Thoracic aorta (tissue), 2 donors: ENCODE measurements around the gene DOK6. TPM values are rescaled to one million over a fixed set of nuclear protein-coding genes. Genes with fewer than 3 reads are reported as not detected.

Experiments used
- ATAC-seq: fragments of 150-250 bp; one replicate; pipeline ENCODE4 v1.8.0; 2017; ENCODE audit warnings: low read depth; ENCODE audit not compliant: insufficient number of reproducible peaks, low FRiP score
- DNase-seq: peaks from one replicate; pipeline ENCODE4 v3.0.0-alpha.2; 2020; ENCODE audit warnings: low spot score
- H3K27ac ChIP-seq, 2 donors: fragments of 200-600 bp; sonication (generic); 1 replicate in 1 of 2; 2 replicates in 1 of 2; pipeline ENCODE4 v1.5.1; 2016; ENCODE audit warnings: mild to moderate bottlenecking in 2 of 2, moderate library complexity in 2 of 2
- H3K27me3 ChIP-seq: fragments of 200-600 bp; sonication (generic); replicated peaks from 2 replicates; pipeline ENCODE4 v1.6.0; 2016; ENCODE audit warnings: mild to moderate bottlenecking; ENCODE audit not compliant: insufficient read depth
- H3K36me3 ChIP-seq: fragments of 200-600 bp; sonication (generic); one replicate; pipeline ENCODE4 v1.5.1; 2016
- H3K4me1 ChIP-seq, 2 donors: fragments of 200-600 bp; sonication (generic); 1 replicate in 1 of 2; 2 replicates in 1 of 2; pipeline versions ENCODE4 v1.5.1 to v1.6.0; 2016; ENCODE audit warnings: low read depth in 2 of 2, mild to moderate bottlenecking in 1 of 2; ENCODE audit not compliant: control insufficient read depth in 1 of 2
- H3K4me3 ChIP-seq: fragments of 200-600 bp; sonication (generic); 2 replicates; pipeline ENCODE4 v1.5.1; 2016; ENCODE audit warnings: mild to moderate bottlenecking
- H3K9me3 ChIP-seq: fragments of 200-600 bp; sonication (generic); 2 replicates; pipeline ENCODE4 v1.5.1; 2016
- total RNA-seq, 2 donors: library from RNA; depleted of rRNA; stranded (reverse); fragments of >200 nt; gene quantifications; one replicate each; pipeline versions ENCODE4 v1.1.0 to v1.2.3, GENCODE V29; 2016
- TF ChIP-seq, protein P1 (sequence below): fragments of 200-600 bp; sonication (generic); IDR thresholded peaks from one replicate; pipeline ENCODE4 v1.5.1; 2019; ENCODE audit warnings: antibody characterized with exemption

DOK6 gene
- total RNA-seq, 2 donors from 2014 or later = 2.0 to 2.1 TPM

DNA sequence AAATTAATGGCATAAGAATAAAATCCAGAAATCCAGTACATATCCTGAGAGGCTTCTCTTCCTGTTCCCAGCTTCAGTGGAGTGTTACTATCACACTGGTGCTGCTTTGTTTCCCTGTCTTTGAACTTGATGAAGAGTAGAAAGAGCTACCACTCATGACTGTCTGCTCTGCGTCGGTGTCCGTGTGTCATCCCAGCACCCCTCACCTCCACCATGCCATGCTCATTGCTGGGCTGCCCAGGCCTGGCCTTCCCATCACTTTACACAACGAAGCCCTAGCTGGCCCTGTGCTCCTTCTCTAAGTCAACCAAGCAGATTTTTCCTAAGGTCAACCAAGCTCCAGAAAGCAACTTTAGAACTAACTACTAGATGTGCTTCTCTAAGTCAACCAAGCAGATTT lies 215.4 kb downstream of the DOK6 start:
- ATAC-seq = no peak
- TF ChIP-seq, protein P1, sequence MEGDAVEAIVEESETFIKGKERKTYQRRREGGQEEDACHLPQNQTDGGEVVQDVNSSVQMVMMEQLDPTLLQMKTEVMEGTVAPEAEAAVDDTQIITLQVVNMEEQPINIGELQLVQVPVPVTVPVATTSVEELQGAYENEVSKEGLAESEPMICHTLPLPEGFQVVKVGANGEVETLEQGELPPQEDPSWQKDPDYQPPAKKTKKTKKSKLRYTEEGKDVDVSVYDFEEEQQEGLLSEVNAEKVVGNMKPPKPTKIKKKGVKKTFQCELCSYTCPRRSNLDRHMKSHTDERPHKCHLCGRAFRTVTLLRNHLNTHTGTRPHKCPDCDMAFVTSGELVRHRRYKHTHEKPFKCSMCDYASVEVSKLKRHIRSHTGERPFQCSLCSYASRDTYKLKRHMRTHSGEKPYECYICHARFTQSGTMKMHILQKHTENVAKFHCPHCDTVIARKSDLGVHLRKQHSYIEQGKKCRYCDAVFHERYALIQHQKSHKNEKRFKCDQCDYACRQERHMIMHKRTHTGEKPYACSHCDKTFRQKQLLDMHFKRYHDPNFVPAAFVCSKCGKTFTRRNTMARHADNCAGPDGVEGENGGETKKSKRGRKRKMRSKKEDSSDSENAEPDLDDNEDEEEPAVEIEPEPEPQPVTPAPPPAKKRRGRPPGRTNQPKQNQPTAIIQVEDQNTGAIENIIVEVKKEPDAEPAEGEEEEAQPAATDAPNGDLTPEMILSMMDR = no peak

DNA sequence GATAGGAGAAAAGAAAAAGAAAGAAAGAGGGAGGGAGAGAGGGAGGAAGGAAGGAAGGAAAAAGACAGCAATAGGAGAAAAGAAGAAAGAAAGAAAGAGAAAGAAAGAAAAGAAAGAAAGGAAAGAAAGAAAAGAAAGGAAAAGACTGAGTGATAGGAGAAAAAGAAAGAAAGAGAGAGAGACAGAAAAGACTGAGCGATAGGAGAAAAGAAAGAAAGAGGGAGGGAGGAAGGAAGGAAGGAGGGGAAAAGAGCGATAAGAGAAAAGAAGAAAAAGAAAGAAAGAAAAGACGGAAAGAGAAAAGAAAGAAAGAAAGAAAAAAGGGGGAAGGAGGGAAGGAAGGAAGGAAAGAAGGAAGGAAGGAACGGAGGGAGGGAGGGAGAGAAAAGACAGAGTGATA lies 216.7 kb downstream of the DOK6 start:
- Histone ChIP-seq H3K9me3 (no peaks in the 10 kb centered on the region), H3K4me3 (no peak overlapping the region), H3K27me3 (no peaks in the 10 kb centered on the region), H3K27ac (no peak overlapping the region), H3K36me3 (no peaks in the 10 kb centered on the region), H3K4me1 (no peaks in the 10 kb centered on the region)
- TF ChIP-seq, protein P1 = no peak
- no peak for ATAC-seq
- DNase-seq = no peak

More for the DNA sequence above, 215.4 kb downstream of the DOK6 start:
- Histone ChIP-seq H3K36me3 (no peaks in the 10 kb centered on the region), H3K4me3 (no peak overlapping the region), H3K4me1 (no peaks in the 10 kb centered on the region), H3K27me3 (no peaks in the 10 kb centered on the region), H3K27ac (no peak overlapping the region), H3K9me3 (no peaks in the 10 kb centered on the region)
- no peak for DNase-seq

DNA sequence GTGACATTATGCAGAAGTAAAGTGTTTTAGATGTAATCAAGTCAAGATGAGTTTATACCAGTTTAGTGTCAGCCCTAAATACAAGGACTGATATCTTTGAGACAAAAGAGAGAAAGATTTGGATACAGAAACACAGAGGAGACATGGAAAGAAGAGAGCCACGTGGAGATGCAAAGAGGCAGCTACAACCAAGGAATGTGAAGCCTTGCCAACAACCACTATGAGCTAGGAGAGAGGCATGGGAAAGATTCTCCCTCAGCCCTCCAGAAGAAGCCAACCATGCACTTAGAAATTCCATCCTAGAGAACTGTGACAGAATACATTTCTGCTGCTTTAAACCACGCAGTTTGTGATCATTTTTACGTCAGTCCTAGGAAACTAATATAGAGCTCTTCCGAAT lies 217.2 kb downstream of the DOK6 start:
- Histone ChIP-seq H3K9me3 (no peaks in the 10 kb centered on the region), H3K4me3 (no peak overlapping the region), H3K36me3 (no peaks in the 10 kb centered on the region), H3K4me1 (no peaks in the 10 kb centered on the region), H3K27ac (no peak overlapping the region), H3K27me3 (no peaks in the 10 kb centered on the region)
- TF ChIP-seq, protein P1 = no peak
- DNase-seq (no peak), ATAC-seq (no peak)

DNA sequence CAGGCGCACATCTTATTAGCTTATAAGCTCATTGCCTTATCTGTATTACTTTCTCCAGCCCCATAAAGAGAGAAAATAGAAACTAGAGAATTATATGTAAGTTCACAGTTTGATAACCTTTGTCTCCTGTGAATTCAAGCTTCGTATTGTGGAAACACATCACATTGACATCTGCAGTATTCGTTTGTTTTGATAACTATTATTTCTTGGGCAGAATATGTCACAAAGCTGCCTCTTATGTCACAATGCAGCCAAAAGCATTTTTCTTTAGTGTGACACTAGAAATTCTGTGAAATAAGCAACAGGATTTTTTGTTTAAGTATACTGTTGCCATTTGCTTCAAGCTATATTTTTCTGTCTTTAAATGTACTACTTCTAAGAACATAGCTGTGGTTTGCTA lies 221.5 kb downstream of the DOK6 start:
- no peaks in the 10 kb centered on the region for H3K27me3 ChIP-seq
- TF ChIP-seq, protein P1 = no peak
- no peak overlapping the region for H3K27ac ChIP-seq
- H3K4me3 ChIP-seq = no peak overlapping the region
- no peaks in the 10 kb centered on the region for H3K36me3 ChIP-seq
- H3K4me1 ChIP-seq = no peaks in the 10 kb centered on the region
- DNase-seq = no peak
- H3K9me3 ChIP-seq = no peaks in the 10 kb centered on the region
- ATAC-seq = no peak

DNA sequence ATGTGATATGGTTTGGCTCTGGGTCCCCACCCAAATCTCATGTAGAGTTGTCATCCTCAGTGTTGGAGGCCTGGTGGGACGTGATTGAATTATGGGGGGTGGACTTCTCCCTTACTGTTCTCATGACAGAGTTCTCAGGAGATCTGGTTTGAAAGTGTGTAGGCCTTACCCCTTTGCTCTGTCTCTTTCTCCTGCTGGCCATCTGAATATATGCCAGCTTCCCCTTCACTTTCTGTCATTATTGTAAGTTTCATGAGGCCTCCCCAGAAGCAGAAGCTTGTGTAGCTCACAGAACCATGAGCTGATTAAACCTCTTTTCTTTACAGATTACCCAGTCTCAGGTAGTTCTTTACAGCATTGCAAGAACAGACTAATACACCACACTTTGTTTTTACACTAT lies 222.3 kb downstream of the DOK6 start:
- no peaks in the 10 kb centered on the region for H3K27me3 ChIP-seq
- H3K4me3 ChIP-seq = no peak overlapping the region
- ATAC-seq = no peak
- no peaks in the 10 kb centered on the region for H3K9me3 ChIP-seq
- TF ChIP-seq, protein P1 = no peak
- DNase-seq = no peak
- no peaks in the 10 kb centered on the region for H3K36me3 ChIP-seq
- no peak overlapping the region for H3K27ac ChIP-seq
- H3K4me1 ChIP-seq = no peaks in the 10 kb centered on the region
